HG03135 (cell line): ENCODE data around the gene IL1RAPL1.
"Not testable (repeated sequence)": the region's sequence is repeated elsewhere in the genome, so short reads cannot be mapped to it uniquely, and the experiment has no call there.

Source experiments
- ATAC-seq: cut with Tn5 transposase; IDR thresholded peaks from one replicate; pipeline ENCODE4 v1.9.1; 2021; ENCODE audit warnings: mild to moderate bottlenecking, moderate library complexity; ENCODE audit not compliant: unreplicated experiment

The IL1RAPL1 gene

GRCh38 chrX:28757290-28757689 lies 170.0 kb downstream of the IL1RAPL1 start:
- ATAC-seq = no peak

GRCh38 chrX:28766561-28766960 lies 179.3 kb downstream of the IL1RAPL1 start:
- ATAC-seq = not testable (repeated sequence)

- no peak for ATAC-seq
Measured at GRCh38 chrX:28773807-28774206, 186.6 kb downstream of the IL1RAPL1 start.

GRCh38 chrX:28787206-28787605 lies 200.0 kb downstream of the IL1RAPL1 start:
- no peak for ATAC-seq

GRCh38 chrX:28800671-28801070 lies 213.4 kb downstream of the IL1RAPL1 start:
- not testable (repeated sequence) for ATAC-seq

GRCh38 chrX:28802625-28803024 lies 215.4 kb downstream of the IL1RAPL1 start:
- no peak for ATAC-seq

GRCh38 chrX:28835991-28836390 lies 248.7 kb downstream of the IL1RAPL1 start:
- no peak for ATAC-seq

GRCh38 chrX:28843817-28844216 lies 256.6 kb downstream of the IL1RAPL1 start:
- ATAC-seq = no peak

GRCh38 chrX:28847423-28847822 lies 260.2 kb downstream of the IL1RAPL1 start:
- ATAC-seq = no peak

- ATAC-seq = no peak
Measured at GRCh38 chrX:28848707-28849106, 261.5 kb downstream of the IL1RAPL1 start.

- no peak for ATAC-seq
Measured at GRCh38 chrX:28850955-28851354, 263.7 kb downstream of the IL1RAPL1 start.

- ATAC-seq = no peak
Measured at GRCh38 chrX:28851871-28852270, 264.6 kb downstream of the IL1RAPL1 start.

GRCh38 chrX:28854637-28855036 lies 267.4 kb downstream of the IL1RAPL1 start:
- ATAC-seq = no peak

- ATAC-seq = no peak
Measured at GRCh38 chrX:28876408-28876807, 289.2 kb downstream of the IL1RAPL1 start.

GRCh38 chrX:28876901-28877300 lies 289.7 kb downstream of the IL1RAPL1 start:
- ATAC-seq = no peak

- ATAC-seq = no peak
Measured at GRCh38 chrX:28880136-28880535, 292.9 kb downstream of the IL1RAPL1 start.

- ATAC-seq = no peak
Measured at GRCh38 chrX:28884823-28885222, 297.6 kb downstream of the IL1RAPL1 start.

GRCh38 chrX:28888416-28888815 lies 301.2 kb downstream of the IL1RAPL1 start:
- no peak for ATAC-seq

- ATAC-seq = no peak
Measured at GRCh38 chrX:28889591-28890090, 302.4 kb downstream of the IL1RAPL1 start.

- ATAC-seq = no peak
Measured at GRCh38 chrX:28901637-28902036, 314.4 kb downstream of the IL1RAPL1 start.

GRCh38 chrX:28910487-28910886 lies 323.2 kb downstream of the IL1RAPL1 start:
- no peak for ATAC-seq

GRCh38 chrX:28920153-28920943 lies 333.1 kb downstream of the IL1RAPL1 start:
- no peak for ATAC-seq

- ATAC-seq = no peak
Measured at GRCh38 chrX:28922106-28922505, 334.9 kb downstream of the IL1RAPL1 start.
